NB4 (cell line): ENCODE data around the gene ZBTB46.

Experiments
- CTCF ChIP-seq: IDR thresholded peaks from one replicate; pipeline ENCODE4 v1.5.1; 2012; ENCODE audit warnings: low read depth, low read length
- POLR2A ChIP-seq: IDR thresholded peaks from 2 replicates; pipeline ENCODE4 v1.6.1; 2011; ENCODE audit warnings: mild to moderate bottlenecking; ENCODE audit not compliant: insufficient read length; ENCODE audit errors: extremely low read depth

GRCh38 chr20:63772781-63773518, 58.1 kb downstream of the ZBTB46 start:
- no peak for TF ChIP-seq CTCF
- no peak for TF ChIP-seq POLR2A
